ENCODE data around the gene ALKBH1.
A peak's percentile ranks its signal among the peaks of the same experiment; 100 is the strongest.
"Not testable (repeated sequence)": the region's sequence is repeated elsewhere in the genome, so short reads cannot be mapped to it uniquely, and the experiment has no call there.

Gene ALKBH1

GRCh38 chr14:77641534-77642341 lies 66.1 kb downstream of the ALKBH1 start:
- no peak for DNase-seq (ENCODE audit: low read depth)

GRCh38 chr14:77640756-77641533 lies 66.9 kb downstream of the ALKBH1 start:
- DNase-seq (ENCODE audit: low read depth), result no peak
- no peak overlapping the region for H3K4me3 ChIP-seq (ENCODE audit: low read length)
- no peak for TF ChIP-seq CTCF (conservative IDR thresholded peaks at IDR 0.05; ENCODE audit: low read depth, low read length)

More at GRCh38 chr14:77641534-77642341, 66.1 kb downstream of the ALKBH1 start:
- peak overlapping the region; percentile 31 for H3K4me3 ChIP-seq (ENCODE audit: low read length)
- TF ChIP-seq CTCF (conservative IDR thresholded peaks at IDR 0.05; ENCODE audit: low read depth, low read length), result no peak

- no peak for DNase-seq (ENCODE audit: low read depth)
- no peak for TF ChIP-seq CTCF (conservative IDR thresholded peaks at IDR 0.05; ENCODE audit: low read depth, low read length)
- H3K4me3 ChIP-seq (ENCODE audit: low read length), result no peak overlapping the region
These were observed 69.1 kb downstream of the ALKBH1 start for GRCh38 chr14:77638771-77639171.

GRCh38 chr14:77635869-77636268 lies 72.0 kb downstream of the ALKBH1 start:
- not testable (repeated sequence) for DNase-seq (ENCODE audit: low read depth); H3K4me3 ChIP-seq (ENCODE audit: low read length)

- not testable (repeated sequence) for H3K4me3 ChIP-seq (ENCODE audit: low read length); DNase-seq (ENCODE audit: low read depth)
These were observed 72.4 kb downstream of the ALKBH1 start for GRCh38 chr14:77635466-77635865.

GRCh38 chr14:77630111-77630510 lies 77.7 kb downstream of the ALKBH1 start:
- no peak overlapping the region for H3K4me3 ChIP-seq (ENCODE audit: low read length)
- DNase-seq (ENCODE audit: low read depth), result no peak
- no peak for TF ChIP-seq CTCF (conservative IDR thresholded peaks at IDR 0.05; ENCODE audit: low read depth, low read length)

- H3K4me3 ChIP-seq (ENCODE audit: low read length), result no peak overlapping the region
- no peak for TF ChIP-seq CTCF (conservative IDR thresholded peaks at IDR 0.05; ENCODE audit: low read depth, low read length)
- DNase-seq (ENCODE audit: low read depth), result no peak
These were observed 82.5 kb downstream of the ALKBH1 start for GRCh38 chr14:77625360-77625759.

GRCh38 chr14:77623201-77623600 lies 84.6 kb downstream of the ALKBH1 start:
- no peak for TF ChIP-seq CTCF (conservative IDR thresholded peaks at IDR 0.05; ENCODE audit: low read depth, low read length)
- H3K4me3 ChIP-seq (ENCODE audit: low read length), result no peak overlapping the region
- DNase-seq (ENCODE audit: low read depth), result no peak
